GM18507 (cell line): Measurements from ENCODE around the gene CSF1R.
"Not testable (repeated sequence)": the region's sequence is repeated elsewhere in the genome, so short reads cannot be mapped to it uniquely, and the experiment has no call there.

ENCODE experiments used
- DNase-seq: peaks from one replicate; pipeline ENCODE4 v3.0.0; 2011; ENCODE audit warnings: low read depth; ENCODE audit not compliant: insufficient read length; ENCODE audit errors: extremely low spot score
- FAIRE-seq: peaks from 2 replicates; lab custom pipeline; 2011; peaks lifted over from hg19 to GRCh38; lab: Jason Lieb, UNC

CSF1R gene

DNA sequence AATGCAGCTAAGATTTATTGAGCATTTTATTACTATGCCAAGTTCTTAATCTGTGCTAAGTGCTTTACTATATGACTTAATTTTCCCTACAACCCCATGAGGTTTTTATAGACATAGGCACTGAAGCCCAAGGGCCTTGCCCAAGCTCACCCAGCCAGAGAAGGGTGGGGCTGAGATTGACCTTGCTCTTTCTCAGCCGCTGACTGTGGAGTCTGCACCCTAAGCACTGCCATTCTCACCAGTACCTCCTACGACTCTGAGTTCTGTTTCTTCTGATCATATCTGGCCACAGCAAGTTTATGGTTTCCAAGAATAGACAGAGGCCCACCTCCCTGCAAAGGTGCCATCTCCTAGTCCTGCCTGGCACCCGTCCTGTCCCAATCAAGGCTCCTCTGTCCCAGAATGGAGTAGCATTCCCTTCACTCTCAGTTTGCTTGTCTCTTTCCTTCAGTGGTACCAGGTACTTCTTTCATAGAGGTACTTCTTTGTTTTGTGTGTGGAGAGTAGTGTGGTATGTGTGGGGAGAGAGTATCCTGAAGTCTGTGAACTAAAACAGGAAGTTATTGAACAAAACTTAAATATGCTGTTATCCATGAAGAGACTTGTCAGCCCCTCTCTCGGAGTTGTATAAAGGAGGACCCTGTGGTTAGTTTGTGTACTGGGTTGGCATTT lies 42.6 kb downstream of the CSF1R start:
- no peak for FAIRE-seq
- no peak for DNase-seq

DNA sequence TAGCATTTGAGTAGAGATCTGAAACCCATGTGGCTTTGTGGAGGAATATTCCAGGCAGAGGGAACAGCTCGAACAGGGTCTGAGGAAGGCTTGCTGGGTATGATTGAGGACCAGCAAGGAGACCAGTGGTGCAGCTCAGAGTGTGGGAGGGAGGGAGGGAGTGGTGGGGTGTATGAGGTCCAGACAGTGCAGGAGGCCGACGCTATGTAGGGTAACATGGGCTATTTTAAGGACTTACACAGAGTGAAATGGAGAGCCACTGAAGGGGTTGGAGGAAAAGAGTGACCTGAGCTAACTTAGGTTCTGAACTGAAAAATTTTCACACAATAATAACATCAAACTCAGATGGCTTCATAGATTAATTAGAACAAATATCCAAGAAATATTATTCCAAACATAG lies 43.9 kb downstream of the CSF1R start:
- FAIRE-seq (no peak), DNase-seq (no peak)

DNA sequence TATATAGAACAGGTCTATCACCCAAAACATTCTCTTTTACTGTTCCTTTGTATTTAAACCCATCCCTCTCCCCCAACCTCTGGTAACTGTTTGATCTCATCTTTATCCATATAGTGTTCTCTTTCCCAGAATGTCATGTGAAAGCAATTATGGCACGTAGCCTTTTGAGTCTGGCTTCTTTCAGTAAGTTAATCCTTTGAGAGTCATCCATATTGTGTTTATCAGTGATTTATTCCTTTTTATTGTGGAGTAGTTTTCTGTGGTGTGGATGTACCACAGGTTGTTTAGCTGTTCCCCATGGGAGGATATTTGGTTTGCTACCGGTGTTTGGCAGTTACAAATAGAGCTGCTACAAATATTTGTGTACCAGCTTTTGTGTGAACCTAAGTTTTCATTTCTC lies 47.8 kb downstream of the CSF1R start:
- DNase-seq (no peak), FAIRE-seq (no peak)

DNA sequence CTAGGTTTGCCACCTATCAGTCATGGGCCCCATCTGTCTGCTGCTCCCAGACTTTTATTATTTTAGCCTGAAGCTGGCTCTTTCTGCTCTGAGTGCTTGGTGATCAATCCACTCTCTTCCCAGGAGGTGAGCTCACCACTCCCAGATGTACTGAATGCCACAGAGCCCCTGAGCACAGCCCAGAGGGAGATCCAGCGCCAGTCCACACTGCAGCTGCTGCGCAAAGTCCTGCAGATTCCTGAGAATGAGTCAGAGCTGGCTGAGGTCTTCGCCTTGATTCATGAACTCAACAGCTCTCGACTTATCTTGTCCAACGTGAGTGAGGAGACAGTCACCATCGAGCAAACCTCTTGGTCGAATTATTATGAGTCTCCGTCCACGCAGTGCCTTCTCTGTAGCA lies 49.8 kb downstream of the CSF1R start:
- no peak for DNase-seq
- FAIRE-seq: no peak

GRCh38 chr5:150035139-150035895 lies 51.0 kb downstream of the CSF1R start:
- FAIRE-seq: peak; percentile 54
- DNase-seq: no peak

DNA sequence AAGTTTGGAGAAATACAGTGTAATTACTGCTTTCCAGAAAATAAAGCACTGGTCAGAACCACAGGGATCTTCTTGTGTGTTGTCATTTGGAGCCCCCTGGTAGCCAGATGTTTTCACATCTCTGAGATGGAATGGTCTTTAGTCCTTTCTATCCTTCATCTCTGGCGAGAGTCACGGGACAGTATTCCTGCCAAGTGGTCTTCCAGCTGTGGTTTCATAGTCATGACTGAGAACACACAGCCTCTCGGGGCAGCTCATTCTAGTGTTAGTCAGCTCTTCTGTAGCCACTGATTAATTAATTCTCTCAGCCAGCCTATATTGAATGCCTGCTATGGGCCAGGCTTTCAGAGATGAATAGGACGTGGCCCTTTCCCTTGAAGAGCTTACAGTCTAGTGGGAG lies 51.7 kb downstream of the CSF1R start:
- FAIRE-seq (no peak), DNase-seq (no peak)

- FAIRE-seq (no peak), DNase-seq (no peak)
These were observed 53.0 kb downstream of the CSF1R start for GRCh38 chr5:150033334-150033733.

- not testable (repeated sequence) for FAIRE-seq, DNase-seq
These were observed 58.3 kb downstream of the CSF1R start for GRCh38 chr5:150028047-150028446.

DNA sequence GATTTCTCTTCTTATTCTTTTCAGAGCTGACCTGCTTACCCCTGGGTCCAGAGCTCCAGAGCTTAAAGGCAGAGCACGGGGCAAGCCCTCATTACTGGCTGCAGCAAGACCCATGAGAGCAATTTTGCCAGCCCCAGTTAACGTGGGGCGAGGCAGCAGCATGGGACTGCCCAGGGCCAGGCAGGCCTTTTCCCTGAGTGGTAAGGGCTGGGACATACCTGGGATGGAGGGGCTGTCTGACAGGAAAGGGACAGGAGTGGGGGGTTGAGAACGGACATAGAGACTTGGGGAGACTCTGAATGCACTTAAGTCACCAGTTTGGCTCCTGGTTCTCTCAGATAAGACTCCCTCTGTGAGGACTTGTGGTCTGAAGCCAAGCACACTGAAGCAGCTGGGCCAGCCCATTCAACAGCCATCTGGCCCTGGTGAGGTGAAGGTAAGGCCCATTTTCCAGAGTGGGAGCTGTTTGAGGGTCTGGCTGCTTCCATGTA lies 59.6 kb downstream of the CSF1R start:
- FAIRE-seq: no peak
- no peak for DNase-seq

DNA sequence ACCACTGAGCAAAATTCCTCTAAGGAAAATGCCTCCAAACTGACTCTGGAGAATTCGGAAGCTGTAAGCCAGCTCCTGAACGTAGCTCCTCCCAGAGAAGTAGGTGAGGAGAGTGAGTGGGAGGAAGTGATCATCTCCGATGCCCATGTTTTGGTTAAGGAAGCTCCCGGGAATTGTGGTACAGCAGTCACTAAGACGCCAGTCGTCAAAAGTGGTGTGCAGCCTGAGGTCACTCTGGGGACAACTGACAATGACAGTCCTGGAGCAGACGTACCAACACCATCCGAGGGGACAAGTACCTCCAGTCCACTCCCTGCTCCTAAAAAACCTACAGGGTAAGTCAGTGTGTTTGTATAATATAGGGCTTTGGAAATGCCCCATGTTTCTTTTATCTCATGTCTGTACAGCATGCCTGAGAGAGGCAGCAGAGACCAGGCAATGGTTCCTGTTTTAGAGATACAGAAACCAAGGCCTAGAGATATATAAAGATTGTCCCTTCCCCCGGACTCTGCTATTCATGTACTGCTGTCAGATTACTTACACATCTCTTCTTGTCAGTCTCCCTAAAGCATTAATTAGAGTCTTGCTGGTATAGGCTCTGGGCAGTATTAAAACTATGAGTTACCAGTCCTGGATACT lies 61.9 kb downstream of the CSF1R start:
- DNase-seq: no peak
- FAIRE-seq: no peak

DNA sequence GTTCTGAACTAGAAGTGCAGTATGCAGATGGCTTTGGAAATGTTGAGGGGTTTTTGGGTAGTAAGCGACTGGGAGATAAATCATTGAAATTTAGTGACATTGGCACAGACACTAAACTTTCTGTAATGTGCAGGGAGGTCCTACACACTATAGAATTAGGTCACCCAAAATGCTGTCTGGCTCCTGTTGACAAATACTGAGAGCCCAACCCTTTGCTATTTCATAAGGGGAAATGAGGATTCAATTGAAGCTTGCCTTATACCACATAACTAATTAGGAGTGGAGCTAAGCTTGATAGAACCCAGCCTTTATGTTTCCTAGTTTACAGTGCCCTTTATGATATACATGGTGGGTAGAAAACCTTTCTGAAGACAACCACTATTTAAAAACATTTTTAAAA lies 63.2 kb downstream of the CSF1R start:
- DNase-seq: no peak
- FAIRE-seq: no peak

GRCh38 chr5:150022681-150023080 lies 63.7 kb downstream of the CSF1R start:
- DNase-seq: no peak
- FAIRE-seq: no peak

DNA sequence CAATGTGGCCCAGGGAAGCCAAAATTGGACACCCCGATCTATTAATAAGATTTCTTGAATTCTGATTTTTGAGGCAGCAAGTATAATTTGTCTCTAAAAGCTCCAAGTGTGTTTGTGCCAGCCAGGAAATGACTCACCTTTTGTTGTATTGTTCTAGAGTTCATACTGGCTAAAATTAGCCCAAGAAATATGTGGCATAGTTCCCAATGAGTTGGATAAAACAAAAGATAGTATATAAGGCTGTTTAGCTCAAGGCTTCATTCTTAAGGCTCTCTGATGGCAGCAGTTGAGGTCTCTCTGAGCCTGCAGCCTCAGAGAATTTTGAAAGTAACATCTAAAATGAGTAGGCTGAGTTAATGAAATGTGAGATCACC lies 64.2 kb downstream of the CSF1R start:
- no peak for DNase-seq
- FAIRE-seq: no peak

DNA sequence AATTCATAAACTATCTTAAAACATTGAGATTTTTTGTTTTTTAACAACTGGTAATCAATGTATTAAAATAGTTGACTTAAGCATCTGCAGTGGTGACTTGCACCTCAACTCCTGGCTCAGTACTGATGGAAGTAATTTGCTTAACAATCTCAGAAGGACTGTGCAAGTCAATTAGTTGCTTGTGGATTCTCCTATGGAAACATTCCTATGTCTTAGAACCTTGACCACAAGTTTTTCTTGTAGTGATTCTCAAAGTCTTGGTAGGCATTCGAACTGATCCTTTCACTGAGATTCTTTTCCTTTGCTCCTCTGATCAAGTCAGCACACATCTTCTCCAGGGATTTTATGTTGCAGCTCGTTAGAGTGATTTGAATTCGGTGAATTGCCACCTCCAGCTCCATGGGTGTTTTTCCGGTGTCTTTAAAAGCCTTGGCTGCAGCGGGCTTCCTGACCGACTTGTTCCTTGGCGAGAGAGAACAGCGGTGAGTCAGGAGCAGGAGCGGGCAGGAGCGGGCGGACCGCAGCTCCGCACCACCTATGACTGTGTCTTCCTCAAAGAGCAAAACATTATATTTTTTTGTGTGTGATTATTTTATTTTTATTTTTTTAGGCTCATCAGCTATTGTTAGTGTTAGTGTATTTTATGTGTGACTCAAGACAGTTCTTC lies 64.7 kb downstream of the CSF1R start:
- no peak for DNase-seq
- no peak for FAIRE-seq

DNA sequence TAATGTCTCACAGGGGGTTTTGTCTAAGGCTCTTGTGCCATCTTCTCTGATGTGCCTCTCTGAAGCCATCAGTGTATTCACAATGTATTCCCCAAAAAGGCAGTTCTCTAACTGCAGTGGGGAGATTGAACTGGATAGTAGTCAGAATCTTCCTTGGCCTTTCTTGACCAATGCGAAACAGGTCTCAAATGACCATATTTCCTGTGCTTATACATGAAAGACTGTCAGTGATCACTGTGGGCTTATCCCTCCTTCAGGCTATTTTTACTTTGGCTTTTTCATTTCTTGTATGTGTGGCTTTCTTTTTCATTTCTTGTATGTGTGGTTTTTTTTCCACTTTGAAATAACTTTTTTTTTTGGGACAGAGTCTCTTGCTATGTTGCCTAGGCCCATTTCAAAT lies 66.1 kb downstream of the CSF1R start:
- no peak for DNase-seq
- FAIRE-seq: no peak

DNA sequence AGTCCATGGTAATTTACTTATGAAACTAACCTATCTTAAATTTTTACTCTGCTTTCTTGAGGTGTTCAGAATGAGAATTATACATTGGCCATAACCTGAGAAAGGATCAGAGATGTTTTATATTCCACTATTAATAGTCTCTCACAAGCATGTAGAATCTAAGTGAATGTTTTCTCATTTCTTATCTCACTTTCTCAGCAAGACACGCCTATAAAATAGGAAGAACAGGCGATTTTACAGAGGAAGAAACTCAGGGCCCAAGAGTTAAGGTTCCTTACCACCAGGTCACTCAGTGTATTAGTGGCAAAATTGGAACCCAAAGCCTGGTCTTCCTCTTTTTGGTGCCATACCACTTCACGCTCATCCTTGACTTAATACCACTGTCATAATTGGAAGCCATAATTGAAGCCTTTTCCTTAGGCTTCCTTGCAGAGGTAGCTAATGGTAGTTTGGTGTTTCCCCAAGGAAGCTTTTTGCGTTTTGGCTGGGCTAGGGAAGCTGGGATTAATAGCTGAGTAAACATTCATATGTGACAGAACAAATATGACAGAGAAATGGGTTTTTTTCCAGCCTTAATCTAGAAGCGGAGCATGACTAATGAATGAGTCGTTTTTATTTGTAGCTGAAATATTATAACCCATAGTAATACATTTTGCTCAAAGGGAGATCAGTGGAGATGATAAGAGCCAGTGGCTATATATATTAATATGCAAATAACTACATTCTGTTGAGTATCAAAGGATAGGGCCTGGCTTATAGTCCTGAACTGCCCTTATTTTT lies 68.9 kb downstream of the CSF1R start:
- DNase-seq (no peak), FAIRE-seq (no peak)

DNA sequence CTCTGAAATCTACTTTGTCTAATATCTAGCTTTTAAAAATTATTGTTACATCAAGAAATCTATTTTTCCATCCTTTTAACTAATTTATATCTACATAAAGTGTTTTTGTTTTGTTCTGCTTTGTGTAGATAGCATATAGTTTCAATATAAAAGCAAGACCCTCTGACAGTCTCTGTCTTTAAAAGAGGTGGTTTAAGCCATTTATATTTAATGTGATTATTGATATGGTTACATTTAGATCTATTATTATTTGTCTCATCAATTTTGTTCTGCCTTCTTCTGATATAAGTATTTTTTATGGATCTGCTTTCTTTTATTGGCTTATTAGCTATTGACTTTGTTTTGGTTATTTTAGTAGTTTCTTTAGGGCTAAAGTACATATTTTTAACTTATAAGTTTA lies 69.8 kb downstream of the CSF1R start:
- DNase-seq (no peak), FAIRE-seq (no peak)

- FAIRE-seq: no peak
- no peak for DNase-seq
These were observed 70.9 kb downstream of the CSF1R start for GRCh38 chr5:150015415-150015814.

GRCh38 chr5:150014456-150014855 lies 71.9 kb downstream of the CSF1R start:
- no peak for FAIRE-seq

GRCh38 chr5:150013931-150014330 lies 72.4 kb downstream of the CSF1R start:
- FAIRE-seq (no peak), DNase-seq (no peak)

More at GRCh38 chr5:150014456-150014855, 71.9 kb downstream of the CSF1R start:
- DNase-seq: no peak
